SK-N-SH (cell line): ENCODE measurements around the gene RFT1. TPM values are rescaled to one million over a fixed set of nuclear protein-coding genes. Genes with fewer than 3 reads are reported as not detected.

ENCODE experiments used
- CTCF ChIA-PET: fragments of 300-600, 350-600 bp; formaldehyde crosslinking; extraction: SDS; loops from one replicate; lab custom pipeline; 2021; lab: Yijun Ruan, JAX
- POLR2A ChIA-PET: fragments of 350-600 bp; sonication (Branson Sonifier 250); formaldehyde crosslinking; extraction: SDS; loops from one replicate; lab custom pipeline; 2020; ENCODE audit warnings: antibody characterized with exemption, inconsistent platforms; lab: Yijun Ruan, JAX
- DNase-seq: peaks from one replicate; pipeline ENCODE4 v3.0.0; 2012
- H2AFZ ChIP-seq: fragments of 200-600 bp; sonication (generic); 2 replicates; pipeline ENCODE4 v1.8.1; 2016; ENCODE audit warnings: antibody characterized with exemption, mild to moderate bottlenecking, low read depth
- H3F3A ChIP-seq: fragments of 200-600 bp; sonication (generic); replicated peaks from 2 replicates; pipeline ENCODE3; 2016; ENCODE audit warnings: antibody characterized with exemption, mild to moderate bottlenecking; ENCODE audit not compliant: insufficient read depth
- H3K27ac ChIP-seq, 2 experiments: fragments of 200-500 bp in 1 of 2; fragments of 200-600 bp in 1 of 2; sonication (Bioruptor generic) in 1 of 2; sonication (generic), shearing (Covaris generic) in 1 of 2; 2 replicates each; pipeline versions ENCODE4 v1.5.1 to v1.6.1; 2014 to 2016; ENCODE audit warnings: low read depth in 2 of 2, inconsistent platforms in 1 of 2, low read length in 1 of 2, mild to moderate bottlenecking in 1 of 2, mixed read lengths in 1 of 2
- H3K27me3 ChIP-seq: fragments of 200-600 bp; sonication (generic), shearing (Covaris generic); 2 replicates; pipeline ENCODE4 v1.6.1; 2016; ENCODE audit warnings: mixed run types; ENCODE audit not compliant: insufficient read depth
- H3K36me3 ChIP-seq, 2 experiments: fragments of 200-500 bp in 1 of 2; fragments of 200-600 bp in 1 of 2; sonication (Bioruptor generic) in 1 of 2; sonication (generic) in 1 of 2; replicated peaks in 1 of 2; 2 replicates each; pipeline versions ENCODE3 to v1.5.1; 2014 to 2016; ENCODE audit warnings: low read length in 1 of 2, mild to moderate bottlenecking in 1 of 2; ENCODE audit not compliant: insufficient read depth in 2 of 2, control insufficient read depth in 1 of 2
- H3K4me1 ChIP-seq, 2 experiments: fragments of 200-500 bp in 1 of 2; fragments of 200-600 bp in 1 of 2; sonication (Bioruptor generic) in 1 of 2; sonication (generic), shearing (Covaris generic) in 1 of 2; 2 replicates each; pipeline versions ENCODE4 v1.5.1 to v1.6.1; 2014 to 2016; ENCODE audit warnings: low read depth in 1 of 2, low read length in 1 of 2, mixed run types in 1 of 2; ENCODE audit not compliant: insufficient read depth in 2 of 2, control insufficient read depth in 1 of 2
- H3K4me2 ChIP-seq: fragments of 200-600 bp; sonication (generic), shearing (Covaris generic); 2 replicates; pipeline ENCODE4 v1.6.1; 2017; ENCODE audit warnings: mixed run types
- H3K4me3 ChIP-seq, 2 experiments: fragments of 200-500 bp in 1 of 2; fragments of 200-600 bp in 1 of 2; sonication (Bioruptor generic) in 1 of 2; sonication (generic), shearing (Covaris generic) in 1 of 2; 2 replicates each; pipeline versions ENCODE4 v1.5.1 to v1.8.1; 2014 to 2016; ENCODE audit warnings: low read depth in 2 of 2, inconsistent platforms in 1 of 2, low read length in 1 of 2, mild to moderate bottlenecking in 1 of 2, mixed read lengths in 1 of 2, moderate library complexity in 1 of 2
- H3K79me2 ChIP-seq: fragments of 200-600 bp; sonication (generic); 2 replicates; pipeline ENCODE4 v1.8.1; 2017; ENCODE audit warnings: mild to moderate bottlenecking; ENCODE audit not compliant: insufficient read depth
- H3K9ac ChIP-seq: fragments of 200-600 bp; sonication (generic); 2 replicates; pipeline ENCODE4 v1.6.1; 2017; ENCODE audit warnings: mixed run types
- H3K9me2 ChIP-seq: fragments of 200-600 bp; sonication (generic); 2 replicates; pipeline ENCODE4 v1.6.1; 2017; ENCODE audit warnings: mixed run types
- H3K9me3 ChIP-seq: fragments of 200-600 bp; sonication (generic); 2 replicates; pipeline ENCODE4 v1.6.1; 2017; ENCODE audit warnings: mixed run types, mild to moderate bottlenecking, moderate library complexity
- H4K20me1 ChIP-seq: fragments of 200-600 bp; sonication (generic); 2 replicates; pipeline ENCODE4 v1.6.1; 2017; ENCODE audit warnings: mild to moderate bottlenecking, mixed run types; ENCODE audit not compliant: insufficient read depth
- CHD2 ChIP-seq: fragments of 150-350 bp; IDR thresholded peaks from 2 replicates; pipeline ENCODE4 v1.6.1; 2018; ENCODE audit warnings: low read length; ENCODE audit not compliant: partially characterized antibody
- ELF1 ChIP-seq: IDR thresholded peaks from 2 replicates; pipeline ENCODE4 v1.4.0; 2012
- EZH2phosphoT487 ChIP-seq: fragments of 200-600 bp; sonication (generic); IDR thresholded peaks from 2 replicates; pipeline ENCODE4 v1.6.1; 2017; ENCODE audit warnings: low read depth, mixed run types, mild to moderate bottlenecking, antibody characterized with exemption, moderate library complexity, borderline replicate concordance
- FOSL2 ChIP-seq: IDR thresholded peaks from 2 replicates; pipeline ENCODE4 v1.4.0; 2012; ENCODE audit warnings: low read depth, mild to moderate bottlenecking, moderate library complexity, borderline replicate concordance
- FOXJ3 ChIP-seq: sonication (generic); formaldehyde crosslinking; IDR thresholded peaks from 2 replicates; pipeline ENCODE4 v1.5.1; 2020; ENCODE audit warnings: mild to moderate bottlenecking, missing genetic modification reagents
- FOXM1 ChIP-seq: IDR thresholded peaks from 2 replicates; pipeline ENCODE4 v1.4.0; 2012; ENCODE audit warnings: low read depth, mild to moderate bottlenecking
- GABPA ChIP-seq: IDR thresholded peaks from 2 replicates; pipeline ENCODE4 v1.4.0; 2012; ENCODE audit warnings: low read depth, mild to moderate bottlenecking
- IRF3 ChIP-seq: fragments of 150-350 bp; IDR thresholded peaks from 2 replicates; pipeline ENCODE4 v1.6.1; 2016; ENCODE audit warnings: mild to moderate bottlenecking, low read depth, low read length
- JUND ChIP-seq: IDR thresholded peaks from 2 replicates; pipeline ENCODE4 v1.4.0; 2012
- MAX ChIP-seq: IDR thresholded peaks from 2 replicates; pipeline ENCODE4 v1.4.0; 2012; ENCODE audit warnings: low read depth
- MEF2A ChIP-seq: IDR thresholded peaks from 2 replicates; pipeline ENCODE4 v1.4.0; 2012; ENCODE audit warnings: low read depth, borderline replicate concordance
- MXI1 ChIP-seq: IDR thresholded peaks from 2 replicates; pipeline ENCODE4 v1.6.1; 2012; ENCODE audit warnings: mild to moderate bottlenecking, low read depth, low read length, improper control_type of control experiment
- NRF1 ChIP-seq: IDR thresholded peaks from 2 replicates; pipeline ENCODE4 v1.6.1; 2012; ENCODE audit warnings: low read depth, mild to moderate bottlenecking, low read length
- POLR2AphosphoS5 ChIP-seq: IDR thresholded peaks from 2 replicates; pipeline ENCODE4 v1.6.1; 2012; ENCODE audit warnings: low read depth, low read length
- RAD21 ChIP-seq: IDR thresholded peaks from 2 replicates; pipeline ENCODE4 v1.6.1; 2012; ENCODE audit warnings: mild to moderate bottlenecking, low read length
- REST ChIP-seq: IDR thresholded peaks from 2 replicates; pipeline ENCODE4 v1.6.1; 2012; ENCODE audit warnings: mild to moderate bottlenecking, low read depth, low read length, moderate library complexity
- SIN3A ChIP-seq: IDR thresholded peaks from 2 replicates; pipeline ENCODE4 v1.6.1; 2012; ENCODE audit warnings: low read depth, mild to moderate bottlenecking, low read length, moderate library complexity, borderline replicate concordance
- TCF12 ChIP-seq: IDR thresholded peaks from 2 replicates; pipeline ENCODE4 v1.4.0; 2012
- TEAD4 ChIP-seq: IDR thresholded peaks from 2 replicates; pipeline ENCODE4 v1.4.0; 2012; ENCODE audit warnings: mild to moderate bottlenecking, borderline replicate concordance; ENCODE audit not compliant: insufficient read depth
- USF2 ChIP-seq: fragments of 150-350 bp; IDR thresholded peaks from 2 replicates; pipeline ENCODE4 v1.6.1; 2017; ENCODE audit warnings: antibody characterized with exemption, low read length, low read depth, borderline replicate concordance
- YY1 ChIP-seq: IDR thresholded peaks from 2 replicates; pipeline ENCODE4 v1.4.0; 2012; ENCODE audit warnings: low read depth, mild to moderate bottlenecking
- WGBS: methylation state at CpG from one replicate; pipeline ENCODE4 v1.1.6; 2017; ENCODE audit warnings: low lambda C conversion rate; 5-methylcytosine and 5-hydroxymethylcytosine counted together
- polyA plus RNA-seq, 3 experiments: library from polyadenylated mRNA; depleted of rRNA; stranded (reverse); fragments of >200 nt; gene quantifications; 2 replicates each; pipeline ENCODE4 v1.2.3, GENCODE V29; 2012

Gene RFT1
- polyA plus RNA-seq, 1 of the 3 experiments (the other 2 are of a cell fraction) = 13.8 TPM

- Histone ChIP-seq H3F3A (no peaks in the 10 kb centered on the region), H3K4me3 (no peak overlapping the region), H3K9me3 (no peaks in the 10 kb centered on the region), H3K27ac (no peak overlapping the region), H4K20me1 (no peaks in the 10 kb centered on the region), H2AFZ (no peak overlapping the region), H3K79me2 (no peaks in the 10 kb centered on the region), H3K9ac (no peak overlapping the region), H3K4me2 (no peak overlapping the region), H3K4me1 (peaks cover 0 to 26% of the 10 kb centered on the region in 2 experiments; a peak in 1 of 4 replicates), H3K27me3 (no peaks in the 10 kb centered on the region), H3K9me2 (no peaks in the 10 kb centered on the region), H3K36me3 (no peaks in the 10 kb centered on the region)
- no peak for TF ChIP-seq TEAD4
- TF ChIP-seq USF2 = no peak
- TF ChIP-seq GABPA = no peak
- TF ChIP-seq SIN3A = no peak
- no peak for TF ChIP-seq MAX
- TF ChIP-seq FOXJ3 = no peak
- no peak for TF ChIP-seq EZH2phosphoT487
- no peak for TF ChIP-seq RAD21
- TF ChIP-seq MEF2A = no peak
- TF ChIP-seq YY1 = no peak
- no peak for TF ChIP-seq FOSL2
- TF ChIP-seq CHD2 = no peak
- no peak for TF ChIP-seq JUND
- no peak for TF ChIP-seq TCF12
- no peak for TF ChIP-seq MXI1
- ChIA-PET POLR2A (interaction anchor here (1.7 kb wide), 1 partner anchor 9 kb away, joined by 3 read pairs; no protein-coding TSS in a partner anchor), CTCF (interaction anchor here (2.0 to 7.5 kb wide), 3 partner anchors 9 to 225 kb away, joined by 6 to 73 read pairs (median 9); no protein-coding TSS in a partner anchor)
- DNase-seq = no peak
- WGBS = 83% methylated on average over 6 of the region's 9 CpGs
These were observed 55.2 kb downstream of the RFT1 start for GRCh38 chr3:53074761-53075742.

GRCh38 chr3:53074366-53074696, 55.9 kb downstream of the RFT1 start:
- H3K9me2 ChIP-seq = no peaks in the 10 kb centered on the region
- H3K27me3 ChIP-seq = no peaks in the 10 kb centered on the region
- no peak overlapping the region for H3K9ac ChIP-seq
- H3K9me3 ChIP-seq = no peaks in the 10 kb centered on the region
- H4K20me1 ChIP-seq = no peaks in the 10 kb centered on the region
- H3K79me2 ChIP-seq = no peaks in the 10 kb centered on the region
- no peak for DNase-seq
- ChIA-PET CTCF (interaction anchor here (1.3 to 7.5 kb wide), 4 partner anchors 10 to 225 kb away, joined by 3 to 73 read pairs (median 8); no protein-coding TSS in a partner anchor), POLR2A (interaction anchor here (1.7 kb wide), 1 partner anchor 9 kb away, joined by 3 read pairs; no protein-coding TSS in a partner anchor)
- H3K27ac ChIP-seq = no peak overlapping the region
- peaks cover 0 to 26% of the 10 kb centered on the region in 2 experiments; a peak in 1 of 4 replicates for H3K4me1 ChIP-seq
- H3K4me2 ChIP-seq = no peak overlapping the region
- H3K36me3 ChIP-seq = no peaks in the 10 kb centered on the region
- no peak overlapping the region for H3K4me3 ChIP-seq
- no peaks in the 10 kb centered on the region for H3F3A ChIP-seq
- whole genome bisulfite sequencing = 89% methylated on average over 1 of the region's 1 CpG
- H2AFZ ChIP-seq = no peak overlapping the region
- TF ChIP-seq SIN3A (no peak), POLR2AphosphoS5 (no peak), YY1 (no peak), IRF3 (no peak), EZH2phosphoT487 (no peak), TCF12 (no peak), REST (no peak), FOXM1 (no peak), RAD21 (no peak; the same call in 1 of the 2 replicates), ELF1 (no peak), NRF1 (no peak), MXI1 (no peak)
